ENCODE results near the gene SQSTM1. TPM values are rescaled to one million over a fixed set of nuclear protein-coding genes. Genes with fewer than 3 reads are reported as not detected.

SQSTM1 gene
- total and polyA plus RNA-seq, 4 donors: 127 to 330 (median 256) TPM

DNA sequence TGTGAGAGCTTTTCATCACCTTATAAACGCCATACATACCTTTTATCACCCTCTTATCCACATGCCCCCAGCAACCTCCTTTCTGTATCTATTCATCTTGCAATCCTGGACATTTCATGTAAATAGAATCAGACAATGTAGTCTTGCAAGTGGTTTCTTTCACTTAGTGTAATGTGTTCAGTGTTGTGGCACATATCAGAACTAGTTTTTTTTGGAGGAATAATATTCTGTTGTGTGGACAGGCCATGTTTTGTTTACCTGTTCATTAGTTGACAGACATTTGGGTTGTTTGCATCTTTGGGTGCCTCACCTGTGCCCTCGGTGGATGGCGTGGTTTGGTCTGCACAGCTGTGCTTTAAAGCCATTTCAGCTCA lies 1.3 kb downstream of the SQSTM1 start:
- no peaks in the 10 kb centered on the region for H3K9me3 ChIP-seq (ENCODE audit: control insufficient read depth in 4 of 4, low read length in 3 of 4)
- peak overlapping the region; percentile 64 to 92 (median 80) for H3K4me3 ChIP-seq (ENCODE audit: low read depth in 1 of 3, low read length in 3 of 3)
- peaks cover 30 to 76% (median 56%) of the 10 kb centered on the region in 4 donors for H3K4me1 ChIP-seq (ENCODE audit: control insufficient read depth in 4 of 4, insufficient read depth in 4 of 4, low read length in 3 of 4)
- WGBS: 20% methylated on average over 3 of the region's 3 CpGs
- peak overlapping the region; percentile 68 to 98 for H3K9ac ChIP-seq (ENCODE audit: low read depth in 1 of 2, low read length in 2 of 2)
- H3K27ac ChIP-seq (ENCODE audit: low read depth in 1 of 2, low read length in 2 of 2): peak overlapping the region; percentile 94 to 99
- H3K27me3 ChIP-seq (ENCODE audit: control insufficient read depth in 4 of 4, insufficient read depth in 4 of 4, low read length in 3 of 4): no peaks in the 10 kb centered on the region
- no peak for TF ChIP-seq TAF1 (conservative IDR thresholded peaks at IDR 0.05)
- TF ChIP-seq, protein P1, sequence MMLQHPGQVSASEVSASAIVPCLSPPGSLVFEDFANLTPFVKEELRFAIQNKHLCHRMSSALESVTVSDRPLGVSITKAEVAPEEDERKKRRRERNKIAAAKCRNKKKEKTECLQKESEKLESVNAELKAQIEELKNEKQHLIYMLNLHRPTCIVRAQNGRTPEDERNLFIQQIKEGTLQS (IDR thresholded peaks at IDR 0.05): no peak
- no peak for TF ChIP-seq HNF4A (conservative IDR thresholded peaks at IDR 0.05)
- no peak for TF ChIP-seq EGR1 (IDR thresholded peaks at IDR 0.05; ENCODE audit: low read depth in 2 of 2)
- no peak for TF ChIP-seq SP1 (IDR thresholded peaks at IDR 0.05)
- TF ChIP-seq HNF4G (IDR thresholded peaks at IDR 0.05): no peak
- TF ChIP-seq, protein P2, sequence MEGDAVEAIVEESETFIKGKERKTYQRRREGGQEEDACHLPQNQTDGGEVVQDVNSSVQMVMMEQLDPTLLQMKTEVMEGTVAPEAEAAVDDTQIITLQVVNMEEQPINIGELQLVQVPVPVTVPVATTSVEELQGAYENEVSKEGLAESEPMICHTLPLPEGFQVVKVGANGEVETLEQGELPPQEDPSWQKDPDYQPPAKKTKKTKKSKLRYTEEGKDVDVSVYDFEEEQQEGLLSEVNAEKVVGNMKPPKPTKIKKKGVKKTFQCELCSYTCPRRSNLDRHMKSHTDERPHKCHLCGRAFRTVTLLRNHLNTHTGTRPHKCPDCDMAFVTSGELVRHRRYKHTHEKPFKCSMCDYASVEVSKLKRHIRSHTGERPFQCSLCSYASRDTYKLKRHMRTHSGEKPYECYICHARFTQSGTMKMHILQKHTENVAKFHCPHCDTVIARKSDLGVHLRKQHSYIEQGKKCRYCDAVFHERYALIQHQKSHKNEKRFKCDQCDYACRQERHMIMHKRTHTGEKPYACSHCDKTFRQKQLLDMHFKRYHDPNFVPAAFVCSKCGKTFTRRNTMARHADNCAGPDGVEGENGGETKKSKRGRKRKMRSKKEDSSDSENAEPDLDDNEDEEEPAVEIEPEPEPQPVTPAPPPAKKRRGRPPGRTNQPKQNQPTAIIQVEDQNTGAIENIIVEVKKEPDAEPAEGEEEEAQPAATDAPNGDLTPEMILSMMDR (IDR thresholded peaks at IDR 0.05; ENCODE audit: low read depth, low read length, missing input control): no peak
- no peak for TF ChIP-seq GABPA (IDR thresholded peaks at IDR 0.05 in 1 of 2, conservative IDR thresholded peaks at IDR 0.05 in 1 of 2)
- TF ChIP-seq JUND (IDR thresholded peaks at IDR 0.05): no peak
- TF ChIP-seq FOXA1 (IDR thresholded peaks at IDR 0.05): no peak
- no peak for TF ChIP-seq YY1 (IDR thresholded peaks at IDR 0.05)
- TF ChIP-seq, protein P3, sequence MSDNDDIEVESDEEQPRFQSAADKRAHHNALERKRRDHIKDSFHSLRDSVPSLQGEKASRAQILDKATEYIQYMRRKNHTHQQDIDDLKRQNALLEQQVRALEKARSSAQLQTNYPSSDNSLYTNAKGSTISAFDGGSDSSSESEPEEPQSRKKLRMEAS (IDR thresholded peaks at IDR 0.05): no peak
- TF ChIP-seq RAD21 (IDR thresholded peaks at IDR 0.05): no peak
- no peak for DNase-seq (ENCODE audit: low spot score)
- H3K36me3 ChIP-seq (ENCODE audit: control insufficient read depth in 4 of 4, insufficient read depth in 3 of 4, low read depth in 1 of 4, low read length in 3 of 4): peaks cover 15 to 31% (median 27%) of the 10 kb centered on the region in 4 donors

DNA sequence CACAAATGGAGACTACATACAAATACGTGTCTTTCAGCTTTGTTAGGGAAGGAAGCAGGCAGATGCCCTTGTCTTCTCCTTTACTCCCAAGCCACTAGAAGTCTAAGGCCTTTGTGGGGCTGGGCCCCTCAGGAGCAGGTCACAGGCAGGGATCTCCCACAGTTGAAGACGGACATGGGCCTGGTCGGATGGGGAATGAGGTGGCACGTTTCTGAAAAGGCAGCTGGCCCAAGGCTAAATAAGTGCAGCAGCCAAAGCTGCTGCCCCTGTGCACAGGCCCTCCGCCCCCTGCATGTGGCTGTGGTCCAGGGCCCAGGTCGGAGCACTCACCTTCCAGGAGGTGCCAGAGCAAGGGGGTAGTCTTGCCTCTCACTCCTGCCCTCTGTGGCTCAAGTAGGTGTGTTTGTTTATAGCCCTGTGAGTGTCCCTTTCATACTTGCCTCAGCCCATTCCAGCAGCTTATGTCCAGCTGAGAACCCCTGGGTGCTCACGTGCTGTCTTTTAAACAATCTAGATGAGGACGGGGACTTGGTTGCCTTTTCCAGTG lies 1.8 kb downstream of the SQSTM1 start:
- no peak for TF ChIP-seq EGR1 (IDR thresholded peaks at IDR 0.05; ENCODE audit: low read depth in 2 of 2)
- TF ChIP-seq, protein P2 (IDR thresholded peaks at IDR 0.05; ENCODE audit: low read depth, low read length, missing input control): no peak
- TF ChIP-seq GABPA (IDR thresholded peaks at IDR 0.05 in 1 of 2, conservative IDR thresholded peaks at IDR 0.05 in 1 of 2): no peak
- TF ChIP-seq, protein P3 (IDR thresholded peaks at IDR 0.05): no peak
- no peak for TF ChIP-seq FOXA1 (IDR thresholded peaks at IDR 0.05)
- no peak for TF ChIP-seq FOXA2 (IDR thresholded peaks at IDR 0.05)
- TF ChIP-seq SP1 (IDR thresholded peaks at IDR 0.05): no peak
- TF ChIP-seq, protein P4, sequence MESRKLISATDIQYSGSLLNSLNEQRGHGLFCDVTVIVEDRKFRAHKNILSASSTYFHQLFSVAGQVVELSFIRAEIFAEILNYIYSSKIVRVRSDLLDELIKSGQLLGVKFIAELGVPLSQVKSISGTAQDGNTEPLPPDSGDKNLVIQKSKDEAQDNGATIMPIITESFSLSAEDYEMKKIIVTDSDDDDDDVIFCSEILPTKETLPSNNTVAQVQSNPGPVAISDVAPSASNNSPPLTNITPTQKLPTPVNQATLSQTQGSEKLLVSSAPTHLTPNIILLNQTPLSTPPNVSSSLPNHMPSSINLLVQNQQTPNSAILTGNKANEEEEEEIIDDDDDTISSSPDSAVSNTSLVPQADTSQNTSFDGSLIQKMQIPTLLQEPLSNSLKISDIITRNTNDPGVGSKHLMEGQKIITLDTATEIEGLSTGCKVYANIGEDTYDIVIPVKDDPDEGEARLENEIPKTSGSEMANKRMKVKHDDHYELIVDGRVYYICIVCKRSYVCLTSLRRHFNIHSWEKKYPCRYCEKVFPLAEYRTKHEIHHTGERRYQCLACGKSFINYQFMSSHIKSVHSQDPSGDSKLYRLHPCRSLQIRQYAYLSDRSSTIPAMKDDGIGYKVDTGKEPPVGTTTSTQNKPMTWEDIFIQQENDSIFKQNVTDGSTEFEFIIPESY (IDR thresholded peaks at IDR 0.05): no peak
- no peak for TF ChIP-seq YY1 (IDR thresholded peaks at IDR 0.05)
- TF ChIP-seq TAF1 (conservative IDR thresholded peaks at IDR 0.05): no peak
- H3K27me3 ChIP-seq (ENCODE audit: control insufficient read depth in 4 of 4, insufficient read depth in 4 of 4, low read length in 3 of 4): no peaks in the 10 kb centered on the region
- peak overlapping the region; percentile 68 to 98 for H3K9ac ChIP-seq (ENCODE audit: low read depth in 1 of 2, low read length in 2 of 2)
- 17% methylated on average over 8 of the region's 8 CpGs for WGBS
- H3K9me3 ChIP-seq (ENCODE audit: control insufficient read depth in 4 of 4, low read length in 3 of 4): no peaks in the 10 kb centered on the region
- H3K4me1 ChIP-seq (ENCODE audit: control insufficient read depth in 4 of 4, insufficient read depth in 4 of 4, low read length in 3 of 4): peaks cover 26 to 73% (median 57%) of the 10 kb centered on the region in 4 donors
- peaks cover 16 to 35% (median 28%) of the 10 kb centered on the region in 4 donors for H3K36me3 ChIP-seq (ENCODE audit: control insufficient read depth in 4 of 4, insufficient read depth in 3 of 4, low read depth in 1 of 4, low read length in 3 of 4)
- DNase-seq (ENCODE audit: low spot score): no peak
- peak overlapping the region; percentile 64 to 92 (median 80) for H3K4me3 ChIP-seq (ENCODE audit: low read depth in 1 of 3, low read length in 3 of 3)
- H3K27ac ChIP-seq (ENCODE audit: low read depth in 1 of 2, low read length in 2 of 2): peak overlapping the region; percentile 94 to 99

Measured in liver (tissue), 9 donors.